HG03108 (cell line): ENCODE data around the gene LAMC2.
"Not testable (repeated sequence)": the region's sequence is repeated elsewhere in the genome, so short reads cannot be mapped to it uniquely, and the experiment has no call there.

Experiments
- ATAC-seq: cut with Tn5 transposase; IDR thresholded peaks from one replicate; pipeline ENCODE4 v1.9.1; 2021; ENCODE audit warnings: moderate library complexity; ENCODE audit not compliant: unreplicated experiment

Gene LAMC2

GRCh38 chr1:183185941-183186490 lies at the start of gene LAMC2:
Gene LAMC2 (plus strand): TSS chr1:183186264. CDS start chr1:183186353, 89 bp downstream.
- ATAC-seq: no peak

DNA sequence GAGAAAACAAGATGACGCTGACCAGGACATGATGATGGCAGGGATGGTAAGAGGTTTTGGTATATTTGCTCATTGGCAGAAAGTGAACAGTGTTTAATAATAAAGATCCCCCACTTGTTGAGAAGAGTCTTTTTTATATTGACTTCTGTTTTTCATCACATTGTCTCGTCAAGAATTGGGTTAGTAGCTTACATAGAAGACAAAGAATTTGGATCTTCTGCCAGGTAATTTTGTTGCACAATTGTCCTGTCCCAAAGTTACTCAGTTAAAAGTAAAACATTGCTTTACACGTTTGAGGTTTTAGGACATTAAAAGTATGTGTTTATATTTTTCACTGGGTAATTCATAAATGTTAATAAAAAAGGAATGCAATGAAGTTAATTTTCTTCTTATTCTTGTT lies 48.3 kb upstream of the LAMC2 start:
- no peak for ATAC-seq

DNA sequence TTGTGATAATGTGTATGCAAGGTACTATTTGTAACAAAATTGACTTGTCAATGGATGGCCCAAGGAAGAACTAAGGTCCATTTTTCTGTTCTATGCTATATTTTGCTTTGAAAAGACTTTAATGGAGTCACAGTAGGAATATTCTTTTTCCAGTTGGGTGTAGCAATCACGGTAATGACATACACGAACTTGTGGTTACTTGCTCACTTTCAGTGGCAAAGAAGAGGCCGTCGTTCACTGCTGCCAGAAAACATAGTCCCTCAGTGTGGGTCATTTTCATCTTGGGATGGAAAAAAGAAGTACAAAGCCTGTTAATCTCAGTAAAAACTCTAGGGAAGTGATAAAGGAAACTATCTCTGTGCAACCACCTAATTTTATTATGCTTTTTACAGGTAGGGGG lies 47.8 kb upstream of the LAMC2 start:
- ATAC-seq: no peak

- no peak for ATAC-seq
Measured at GRCh38 chr1:183139281-183139942, 46.7 kb upstream of the LAMC2 start.

DNA sequence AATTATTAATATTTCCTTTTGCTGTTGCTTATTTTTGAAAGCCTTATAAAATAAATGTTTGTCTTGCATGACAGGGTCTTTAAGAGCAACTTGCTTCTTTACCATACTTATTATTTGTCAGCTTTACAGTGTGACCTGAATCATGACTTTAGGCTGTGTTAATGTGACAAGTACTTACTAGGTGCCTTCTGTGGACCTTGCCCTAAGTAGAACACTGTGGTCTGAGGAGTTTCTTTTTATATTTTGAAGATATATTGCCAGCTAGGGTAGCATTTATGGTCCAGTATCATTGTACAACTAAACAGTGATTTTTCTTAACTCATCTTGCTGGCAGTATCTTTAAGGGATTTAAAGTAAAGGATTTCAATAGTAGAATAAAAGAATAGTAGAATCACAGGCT lies 45.4 kb upstream of the LAMC2 start:
- no peak for ATAC-seq

DNA sequence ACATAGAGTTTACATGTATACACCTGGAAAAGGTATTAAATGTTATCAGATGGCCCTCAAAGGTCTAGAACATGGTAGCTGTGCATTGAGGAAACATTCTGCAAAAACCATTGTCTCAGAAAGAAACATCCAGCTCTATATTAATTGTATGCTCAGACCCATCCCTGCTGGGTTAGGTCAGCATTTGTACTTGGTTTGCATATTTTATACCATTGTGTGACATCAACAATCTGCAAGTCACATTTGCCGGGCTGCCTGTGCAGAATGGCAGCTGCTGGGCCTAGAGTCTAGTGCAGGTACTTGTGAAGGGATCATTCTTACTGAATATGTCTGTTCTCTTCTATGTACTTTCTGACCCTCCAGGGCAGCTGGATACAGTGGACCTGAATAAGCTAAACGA lies 43.9 kb upstream of the LAMC2 start:
- no peak for ATAC-seq

DNA sequence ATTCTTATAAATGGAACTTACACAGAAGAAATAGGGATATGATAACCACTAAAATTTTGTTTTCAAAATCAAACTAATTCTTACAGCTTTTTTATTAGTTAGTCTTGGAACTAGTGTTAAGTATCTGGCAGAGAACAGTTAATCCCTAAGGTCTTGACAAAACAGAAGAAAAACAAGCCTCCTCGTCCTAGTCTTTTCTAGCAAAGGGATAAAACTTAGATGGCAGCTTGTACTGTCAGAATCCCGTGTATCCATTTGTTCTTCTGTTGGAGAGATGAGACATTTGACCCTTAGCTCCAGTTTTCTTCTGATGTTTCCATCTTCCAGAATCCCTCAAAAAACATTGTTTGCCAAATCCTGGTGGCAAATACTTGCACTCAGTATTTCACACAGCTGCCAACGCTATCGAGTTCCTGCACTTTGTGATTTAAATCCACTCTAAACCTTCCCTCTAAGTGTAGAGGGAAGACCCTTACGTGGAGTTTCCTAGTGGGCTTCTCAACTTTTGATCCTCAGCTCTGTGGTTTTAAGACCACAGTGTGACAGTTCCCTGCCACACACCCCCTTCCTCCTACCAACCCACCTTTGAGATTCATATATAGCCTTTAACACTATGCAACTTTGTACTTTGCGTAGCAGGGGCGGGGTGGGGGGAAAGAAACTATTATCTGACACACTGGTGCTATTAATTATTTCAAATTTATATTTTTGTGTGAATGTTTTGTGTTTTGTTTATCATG lies 42.3 kb upstream of the LAMC2 start:
- no peak for ATAC-seq

DNA sequence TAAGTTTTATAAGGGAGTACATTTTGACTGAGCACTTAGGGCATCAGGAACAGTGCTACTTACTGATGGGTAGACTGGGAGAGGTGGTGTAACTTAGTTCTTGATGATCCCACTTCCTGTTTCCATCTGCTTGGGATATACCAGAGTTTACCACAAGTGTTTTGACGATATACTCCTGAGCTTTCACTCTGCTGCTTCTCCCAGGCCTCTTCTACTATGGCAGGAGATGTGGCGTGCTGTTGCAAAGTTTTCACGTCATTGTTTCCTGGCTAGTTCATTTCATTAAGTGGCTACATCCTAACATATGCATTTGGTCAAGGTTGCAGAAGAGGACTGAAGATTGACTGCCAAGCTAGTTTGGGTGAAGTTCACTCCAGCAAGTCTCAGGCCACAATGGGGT lies 41.3 kb upstream of the LAMC2 start:
- ATAC-seq: no peak

DNA sequence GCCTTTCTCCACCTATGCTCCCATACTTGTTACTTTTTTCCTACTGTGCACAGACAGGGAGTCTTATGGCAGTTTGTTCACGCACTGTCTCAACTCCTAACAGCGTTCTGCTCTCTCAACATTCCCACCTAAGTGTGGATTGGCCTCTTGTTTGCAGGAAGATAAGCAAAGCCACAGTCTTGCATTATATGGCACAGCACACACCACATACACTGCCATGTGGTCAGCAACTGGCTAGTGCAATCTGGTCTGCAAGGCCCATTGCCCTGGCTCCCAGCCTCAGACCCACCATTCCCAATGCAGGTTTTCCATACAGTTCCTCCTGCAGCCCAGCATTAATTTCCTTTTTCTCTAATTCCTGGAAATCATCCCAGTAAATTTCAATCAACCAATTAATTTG lies 38.3 kb upstream of the LAMC2 start:
- no peak for ATAC-seq

DNA sequence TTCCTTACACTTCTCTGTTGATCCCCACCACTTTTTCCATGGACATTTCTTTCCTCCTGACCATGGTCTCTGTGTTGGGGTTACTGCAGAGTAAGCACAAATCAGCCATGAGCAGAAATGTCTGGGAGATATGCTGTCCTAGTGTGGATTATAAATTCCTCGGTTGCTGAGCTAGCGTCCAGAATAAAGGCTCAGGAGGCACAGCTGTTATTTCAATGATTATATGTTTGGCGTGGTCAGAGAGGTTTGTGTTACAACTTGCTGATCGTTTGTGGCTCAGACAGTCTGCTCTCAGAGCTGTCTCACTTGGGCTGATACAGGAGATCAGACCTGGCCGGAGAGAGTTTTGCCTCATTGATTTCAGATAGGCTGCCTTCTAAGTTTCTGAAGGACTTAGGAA lies 37.5 kb upstream of the LAMC2 start:
- no peak for ATAC-seq

- ATAC-seq: no peak
Measured at GRCh38 chr1:183149273-183149672, 36.8 kb upstream of the LAMC2 start.

DNA sequence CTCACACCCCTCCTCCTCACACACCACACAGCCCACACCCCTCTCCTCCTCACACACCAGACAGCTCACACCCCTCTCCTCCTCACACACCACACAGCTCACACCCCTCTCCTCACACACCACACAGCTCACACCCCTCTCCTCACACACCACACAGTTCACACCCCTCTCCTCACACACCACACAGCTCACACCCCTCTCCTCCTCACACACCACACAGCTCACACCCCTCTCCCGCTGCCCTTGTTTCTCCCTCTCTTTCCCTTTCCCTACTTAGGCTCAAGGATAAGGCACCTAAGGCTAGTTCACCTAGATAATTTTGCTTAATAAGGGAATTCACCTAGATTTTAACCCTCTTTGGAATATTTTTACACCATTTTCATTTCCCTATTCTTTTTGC lies 36.0 kb upstream of the LAMC2 start:
- ATAC-seq: not testable (repeated sequence)

GRCh38 chr1:183150445-183150844 lies 35.6 kb upstream of the LAMC2 start:
- ATAC-seq: no peak

GRCh38 chr1:183152180-183152579 lies 33.9 kb upstream of the LAMC2 start:
- ATAC-seq: no peak

DNA sequence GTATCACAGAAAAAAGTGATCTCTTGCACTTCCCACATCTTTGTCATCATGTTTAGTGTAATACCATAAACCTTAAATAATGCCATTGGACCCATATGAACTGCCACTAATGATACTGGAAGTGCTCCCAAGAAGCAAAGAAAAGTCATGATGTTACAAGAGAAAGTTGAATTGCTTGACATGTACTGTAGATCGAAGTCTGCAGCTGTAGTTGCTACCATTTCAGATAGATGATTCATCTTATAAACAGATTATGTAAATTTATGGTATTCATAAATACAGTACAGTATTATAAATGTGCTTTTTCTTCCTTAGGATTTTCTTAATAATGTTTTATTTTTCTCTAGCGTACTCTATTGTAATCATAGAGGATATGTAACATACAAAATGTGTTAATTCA lies 30.1 kb upstream of the LAMC2 start:
- ATAC-seq: no peak

DNA sequence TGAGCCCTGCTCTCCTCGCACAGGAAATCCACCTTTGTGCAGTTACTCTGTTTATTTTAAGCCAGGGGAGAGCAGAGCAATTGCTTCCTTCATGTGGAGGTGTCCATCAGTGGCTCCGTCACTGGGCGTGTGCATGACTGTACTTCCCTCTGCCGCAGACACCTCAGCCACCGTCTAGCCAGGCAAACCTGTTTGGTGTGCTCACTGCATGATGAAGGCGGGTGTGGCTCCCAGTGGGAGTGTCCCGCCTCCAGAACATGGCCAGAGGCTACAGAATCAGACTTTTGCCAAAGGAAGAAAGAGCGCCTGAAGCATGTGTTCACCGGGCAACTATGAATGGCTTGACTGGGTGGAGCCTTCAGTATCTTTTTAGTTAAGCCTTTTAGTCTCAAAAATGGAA lies 26.1 kb upstream of the LAMC2 start:
- ATAC-seq: no peak

- no peak for ATAC-seq
Measured at GRCh38 chr1:183161391-183161790, 24.7 kb upstream of the LAMC2 start.

DNA sequence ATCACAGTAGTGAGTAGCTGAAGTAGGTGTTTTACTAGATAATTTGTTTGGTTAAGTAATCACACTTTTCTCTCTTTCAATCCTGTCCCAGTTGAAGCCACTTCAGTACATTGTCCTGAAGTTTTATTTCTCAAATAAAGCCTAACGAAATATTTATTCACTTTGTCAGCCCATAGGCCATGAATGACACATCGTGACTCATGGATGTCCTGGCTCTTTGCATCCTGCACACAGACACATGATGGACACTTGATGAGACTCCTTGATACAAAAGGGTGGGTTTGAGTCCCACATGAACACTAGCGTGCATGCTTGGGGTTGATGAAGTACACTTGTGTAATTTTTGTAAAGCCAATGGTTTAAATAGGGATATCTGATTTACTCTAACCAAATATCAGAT lies 22.7 kb upstream of the LAMC2 start:
- ATAC-seq: no peak

DNA sequence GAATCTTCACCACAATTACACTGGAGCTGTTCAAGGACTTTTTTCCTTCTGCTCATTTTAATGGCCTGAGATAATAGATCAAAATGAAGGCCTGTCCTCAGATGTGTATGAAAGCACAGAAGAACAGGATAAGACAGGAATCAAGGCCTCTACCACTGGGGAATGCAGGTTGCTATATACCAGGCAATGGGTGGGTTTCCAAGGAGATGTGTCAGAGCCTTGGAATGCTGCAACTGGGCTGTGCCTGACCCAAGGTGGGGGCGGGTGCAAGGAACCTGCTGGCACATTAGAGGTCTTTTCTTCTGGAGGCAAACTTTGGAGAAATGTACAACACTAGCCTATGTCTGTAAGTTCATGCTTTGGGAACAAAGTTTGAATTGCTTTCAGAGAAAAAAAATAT lies 21.7 kb upstream of the LAMC2 start:
- no peak for ATAC-seq

DNA sequence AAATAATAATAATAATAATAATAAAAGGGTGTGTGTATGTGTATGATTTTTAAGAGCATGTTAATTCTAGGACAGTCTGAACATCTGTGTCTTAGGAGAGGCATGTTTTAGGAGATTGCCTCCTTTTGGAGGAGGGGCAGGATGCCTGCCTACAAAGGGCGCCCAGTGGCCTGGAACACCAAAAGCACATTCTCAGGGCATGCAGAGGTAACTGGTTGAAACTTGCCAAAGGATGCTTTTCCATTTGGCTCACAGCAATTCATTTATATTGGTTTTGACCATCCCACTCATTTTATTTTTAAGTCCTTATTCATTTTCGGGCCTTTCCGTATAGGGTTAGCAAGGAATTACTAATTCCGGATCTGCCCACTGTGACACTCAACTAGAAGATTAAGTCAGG lies 21.1 kb upstream of the LAMC2 start:
- no peak for ATAC-seq

DNA sequence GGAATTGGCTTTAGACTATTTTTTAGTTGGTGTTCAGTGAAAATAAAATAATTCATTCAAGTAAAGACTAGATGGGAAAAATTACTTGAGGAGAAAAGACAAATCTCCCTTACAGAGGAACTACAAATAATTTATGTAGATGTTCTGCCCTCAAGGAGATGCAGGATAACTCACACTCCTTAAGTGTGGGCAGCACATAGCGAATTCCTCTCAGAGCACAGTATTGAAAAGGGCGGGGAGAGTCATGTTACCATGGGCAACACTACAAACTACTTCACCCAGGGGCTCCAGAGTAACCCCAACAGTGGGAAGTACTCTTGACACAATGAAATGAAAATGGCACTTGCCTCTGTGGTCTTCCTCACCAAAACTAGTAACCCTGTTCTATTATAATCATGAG lies 20.6 kb upstream of the LAMC2 start:
- no peak for ATAC-seq

DNA sequence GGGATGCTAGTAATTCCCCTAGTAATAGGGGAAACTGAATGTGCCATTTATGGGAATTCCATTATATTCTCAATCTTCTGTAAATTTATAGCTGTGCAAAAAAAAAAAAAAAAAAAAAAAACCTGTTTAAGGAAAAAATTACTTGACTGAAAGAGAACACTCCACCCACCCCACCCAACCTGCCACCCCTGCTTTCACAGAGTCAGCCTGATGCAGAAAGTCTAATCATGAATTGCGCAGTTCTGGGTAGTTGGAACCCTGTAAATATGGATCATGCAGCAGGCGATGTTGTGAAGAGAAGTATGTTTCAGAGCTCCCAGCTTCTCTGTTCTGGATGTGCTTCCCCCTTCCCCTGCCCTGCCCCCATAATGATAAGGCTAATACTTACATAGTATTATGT lies 19.6 kb upstream of the LAMC2 start:
- no peak for ATAC-seq

GRCh38 chr1:183167676-183168075 lies 18.4 kb upstream of the LAMC2 start:
- ATAC-seq: no peak
